HepG2 (cell line): ENCODE results near the gene EEFSEC. TPM values are rescaled to one million over a fixed set of nuclear protein-coding genes. Genes with fewer than 3 reads are reported as not detected.
A peak's percentile ranks its signal among the peaks of the same experiment; 100 is the strongest.

Experiments used
- ATAC-seq: fragments of 200-7000 bp; cut with Tn5 transposase; 3 replicates; pipeline ENCODE4 v1.9.1; 2020; ENCODE audit warnings: mild to moderate bottlenecking, moderate library complexity
- BruUV-seq: library from RNA; stranded (reverse); fragments of 400-500 nt; replicated peaks from 2 replicates; lab custom pipeline; 2021; lab: Mats Ljungman, UMichigan
- CTCF ChIA-PET: fragments of 300-600 bp; formaldehyde crosslinking; extraction: SDS; loops from one replicate; lab custom pipeline; 2021; ENCODE audit warnings: low total read pairs, inconsistent platforms, low intra/inter-chr PET ratio; lab: Yijun Ruan, JAX
- POLR2A ChIA-PET: fragments of 350-600 bp; sonication (Branson Sonifier 250); formaldehyde crosslinking; loops from one replicate; lab custom pipeline; 2020; ENCODE audit warnings: antibody characterized with exemption, inconsistent platforms; lab: Yijun Ruan, JAX
- DNase-seq: peaks from one replicate; pipeline ENCODE4 v3.0.0-alpha.2; 2015; ENCODE audit warnings: low spot score
- FAIRE-seq: peaks from 3 replicates; lab custom pipeline; 2011; peaks lifted over from hg19 to GRCh38; lab: Jason Lieb, UNC
- H2AFZ ChIP-seq: one replicate; pipeline ENCODE4 v1.6.1; 2011; ENCODE audit warnings: low read length, inconsistent platforms
- H3K27ac ChIP-seq: fragments of 300-600 bp; 3 replicates; pipeline ENCODE4 v1.8.0; 2011; ENCODE audit warnings: mixed run types, mild to moderate bottlenecking, mixed read lengths, low read length, inconsistent platforms; ENCODE audit not compliant: insufficient read depth; ENCODE audit errors: extremely low read length
- H3K27me3 ChIP-seq, 2 experiments: fragments of 200-600 bp in 1 of 2; 2 replicates in 1 of 2; 3 replicates in 1 of 2; pipeline versions ENCODE4 v1.6.0 to v1.8.0; 2011; ENCODE audit warnings: low read length in 2 of 2, mild to moderate bottlenecking in 2 of 2, moderate library complexity in 2 of 2, inconsistent platforms in 1 of 2; ENCODE audit not compliant: insufficient read depth in 2 of 2, control insufficient read depth in 1 of 2
- H3K36me3 ChIP-seq, 2 experiments: fragments of 200-600 bp in 1 of 2; replicated peaks in 1 of 2; 2 replicates in 1 of 2; 3 replicates in 1 of 2; pipeline versions ENCODE4 v1.5.1 to v1.8.0; 2011; ENCODE audit warnings: low read length in 2 of 2, inconsistent platforms in 1 of 2; ENCODE audit not compliant: insufficient read depth in 2 of 2, control insufficient read depth in 1 of 2
- H3K4me1 ChIP-seq: 2 replicates; pipeline ENCODE4 v1.5.1; 2012; ENCODE audit warnings: low read length, inconsistent platforms; ENCODE audit not compliant: insufficient read depth
- H3K4me2 ChIP-seq: 2 replicates; pipeline ENCODE4 v1.6.0; 2011; ENCODE audit warnings: low read depth, low read length, inconsistent platforms
- H3K4me3 ChIP-seq, 3 experiments: fragments of 200-600 bp in 1 of 3; sonication (generic), shearing (Covaris generic) in 1 of 3; replicated peaks in 1 of 3; 2 replicates each; pipeline ENCODE4 v1.5.1; 2011 to 2016; ENCODE audit warnings: low read length in 3 of 3, inconsistent platforms in 2 of 3, low read depth in 2 of 3, mild to moderate bottlenecking in 2 of 3, control low read depth in 1 of 3, mixed read lengths in 1 of 3; ENCODE audit not compliant: insufficient read depth in 1 of 3
- H3K79me2 ChIP-seq: one replicate; pipeline ENCODE4 v1.6.1; 2011; ENCODE audit warnings: low read length, inconsistent platforms; ENCODE audit not compliant: insufficient read depth
- H3K9ac ChIP-seq: 2 replicates; pipeline ENCODE4 v1.6.0; 2011; ENCODE audit warnings: mild to moderate bottlenecking, low read depth, low read length, inconsistent platforms; ENCODE audit not compliant: insufficient read depth
- H3K9me3 ChIP-seq: 2 replicates; pipeline ENCODE4 v1.5.1; 2012; ENCODE audit warnings: mild to moderate bottlenecking, low read length
- H4K20me1 ChIP-seq: 2 replicates; pipeline ENCODE4 v1.6.0; 2011; ENCODE audit warnings: inconsistent platforms, mild to moderate bottlenecking, low read length, moderate library complexity; ENCODE audit not compliant: insufficient read depth
- CCDC6 ChIP-seq: sonication (generic); formaldehyde crosslinking; IDR thresholded peaks from 2 replicates; pipeline ENCODE4 v1.8.1; 2022; ENCODE audit warnings: mild to moderate bottlenecking, missing genetic modification reagents, moderate library complexity
- EED ChIP-seq: sonication (generic); formaldehyde crosslinking; IDR thresholded peaks from 2 replicates; pipeline ENCODE4 v1.5.0; 2020; ENCODE audit warnings: mild to moderate bottlenecking, missing genetic modification reagents
- EZH2 ChIP-seq: conservative IDR thresholded peaks from 2 replicates; pipeline ENCODE4 v1.6.1; 2012; ENCODE audit warnings: mild to moderate bottlenecking, low read depth, low read length, moderate library complexity
- GABPB1 ChIP-seq: IDR thresholded peaks from 2 replicates; pipeline ENCODE4 v1.6.1; 2016; ENCODE audit warnings: mild to moderate bottlenecking, missing genetic modification reagents, moderate library complexity, missing compliant biosample characterization
- HNRNPL ChIP-seq: fragments of 200-400 bp; formaldehyde crosslinking; IDR thresholded peaks from 2 replicates; pipeline ENCODE4 v1.6.1; 2017; ENCODE audit warnings: mild to moderate bottlenecking, low read depth, low read length
- IRX3 ChIP-seq: sonication (generic); formaldehyde crosslinking; IDR thresholded peaks from 2 replicates; pipeline ENCODE4 v1.8.1; 2023; ENCODE audit warnings: mild to moderate bottlenecking, low read depth, missing genetic modification reagents, borderline replicate concordance
- MYNN ChIP-seq: sonication (generic); formaldehyde crosslinking; IDR thresholded peaks from 2 replicates; pipeline ENCODE4 v1.4.0; 2020; ENCODE audit warnings: mild to moderate bottlenecking, low read depth, missing genetic modification reagents
- NR2F6 ChIP-seq, 2 experiments: IDR thresholded peaks; 2 replicates each; pipeline ENCODE4 v1.6.1; 2016; ENCODE audit warnings: antibody characterized with exemption in 1 of 2, mild to moderate bottlenecking in 1 of 2
- PHF21A ChIP-seq: sonication (generic); formaldehyde crosslinking; IDR thresholded peaks from 2 replicates; pipeline ENCODE4 v1.5.0; 2020; ENCODE audit warnings: mild to moderate bottlenecking, missing genetic modification reagents
- PLRG1 ChIP-seq: fragments of 450-650 bp; conservative IDR thresholded peaks from 2 replicates; pipeline ENCODE4 v1.6.1; 2016
- PPARG ChIP-seq: conservative IDR thresholded peaks from 2 replicates; pipeline ENCODE4 v1.6.1; 2016; ENCODE audit warnings: missing biosample characterization, missing genetic modification reagents
- ZFP90 ChIP-seq: sonication (generic); formaldehyde crosslinking; IDR thresholded peaks from 2 replicates; pipeline ENCODE4 v1.8.0; 2022; ENCODE audit warnings: missing genetic modification reagents, mild to moderate bottlenecking, inconsistent platforms, borderline replicate concordance
- ZNF224 ChIP-seq: sonication (generic); formaldehyde crosslinking; IDR thresholded peaks from 2 replicates; pipeline ENCODE4 v1.5.0; 2020; ENCODE audit warnings: mild to moderate bottlenecking, missing genetic modification reagents
- ZNF326 ChIP-seq: sonication (generic); formaldehyde crosslinking; IDR thresholded peaks from 2 replicates; pipeline ENCODE4 v1.4.0; 2020; ENCODE audit warnings: missing genetic modification reagents, borderline replicate concordance
- ZNF691 ChIP-seq: sonication (generic); formaldehyde crosslinking; IDR thresholded peaks from 2 replicates; pipeline ENCODE4 v1.4.0; 2020; ENCODE audit warnings: missing genetic modification reagents, low read depth, mild to moderate bottlenecking, borderline replicate concordance
- ZNF777 ChIP-seq: sonication (generic); formaldehyde crosslinking; IDR thresholded peaks from 2 replicates; pipeline ENCODE4 v1.4.0; 2020; ENCODE audit warnings: missing genetic modification reagents
- WGBS: methylation state at CpG from one replicate; pipeline ENCODE4 v1.1.6; 2017; ENCODE audit warnings: low lambda C conversion rate; 5-methylcytosine and 5-hydroxymethylcytosine counted together
- in situ Hi-C: cut with HindIII; loops from 2 replicates; pipeline ENCODE4 v1.10.0; 2017; ENCODE audit warnings: low pct_unique_long_range_greater_than_20kb; ENCODE audit not compliant: extremely low pct_ligation_motif_present
- intact Hi-C: fragments of 100-400 bp; cut with micrococcal nuclease; formaldehyde crosslinking; loops from one replicate; pipeline ENCODE4 v1.10.0; 2022; ENCODE audit not compliant: unreplicated experiment
- polyA plus RNA-seq, 8 experiments: library from polyadenylated mRNA; depleted of rRNA in 3 of 8; stranded (reverse) in 7 of 8; unstranded in 1 of 8; fragments of >200 nt; fragmentation: Illumina TruSeq in 4 of 8; extraction: Trizol in 4 of 8; gene quantifications; 2 replicates each; pipeline versions ENCODE4 v1.2.1 to v1.2.3, GENCODE V29; 2011 to 2016; ENCODE audit warnings: low read depth in 4 of 8, missing spikeins in 1 of 8, mixed read lengths in 1 of 8; ENCODE audit not compliant: insufficient read depth in 1 of 8
- total RNA-seq, 5 experiments: library from RNA; depleted of rRNA; stranded (reverse); fragments of >200 nt; fragmentation: Illumina TruSeq; extraction: Trizol; gene quantifications; 2 replicates each; pipeline ENCODE4 v1.2.3, GENCODE V29; 2016; ENCODE audit warnings: low read depth in 1 of 5

EEFSEC gene
- total and polyA plus RNA-seq, 2 of the 13 experiments (the other 11 are each of a cell fraction or from before 2014, with no cell fraction given) = 6.4 to 24.2 TPM

DNA sequence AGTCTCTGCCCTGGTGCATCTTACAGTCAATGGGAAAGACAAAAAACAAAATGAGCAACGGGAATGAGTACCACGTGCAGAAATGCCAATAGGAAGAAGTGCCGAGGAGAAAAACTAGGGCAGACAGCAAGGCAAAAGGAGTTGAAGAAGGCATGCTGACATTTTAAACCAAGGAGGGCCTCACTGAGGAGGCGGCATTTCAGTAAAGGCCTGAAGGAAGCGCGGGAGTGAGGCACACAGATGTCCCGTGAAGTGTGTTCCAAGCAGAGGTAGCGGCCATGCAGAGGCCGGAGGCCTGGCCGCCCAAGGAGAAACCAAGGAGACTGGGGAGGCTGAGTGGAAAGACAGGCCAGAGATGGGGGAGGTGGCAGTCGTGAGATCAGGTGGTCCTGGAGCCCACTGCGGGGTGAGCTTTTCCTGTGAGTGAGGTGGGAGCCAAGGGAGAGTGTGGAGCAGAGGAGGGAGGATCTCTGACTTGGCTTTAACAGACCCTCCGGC lies 278.6 kb downstream of the EEFSEC start:
- WGBS = 49% methylated on average over 12 of the region's 13 CpGs
- in situ Hi-C loops = no loop called here
- peak overlapping the region; percentile 80 for H3K4me2 ChIP-seq
- no peaks in the 10 kb centered on the region for H3K36me3 ChIP-seq
- TF ChIP-seq EED (CRISPR knock-in tag) (0 out of 2 replicates have a peak, but pooled peaks have one; percentile 41), EZH2 (0 out of 2 replicates have a peak, but pooled peaks have one; percentile 14), PLRG1 (no peak)
- no peak overlapping the region for H2AFZ ChIP-seq
- no TSS peak for BruUV-seq
- peaks cover 12% of the 10 kb centered on the region; the same call in 1 of the 2 replicates for H3K4me1 ChIP-seq
- no peak overlapping the region for H3K27ac ChIP-seq
- intact Hi-C loops = no loop called here
- no peaks in the 10 kb centered on the region for H3K9me3 ChIP-seq
- peak overlapping the region in 2 of 3 experiments; percentile 39 to 64; a peak in 2 of 6 replicates for H3K4me3 ChIP-seq
- ATAC-seq (no peak), DNase-seq (no peak), FAIRE-seq (no peak)
- ChIA-PET CTCF (no interaction called here), POLR2A (no interaction called here)
- H4K20me1 ChIP-seq = no peaks in the 10 kb centered on the region
- H3K9ac ChIP-seq = no peak overlapping the region
- H3K79me2 ChIP-seq = no peaks in the 10 kb centered on the region
- H3K27me3 ChIP-seq = peaks cover 18 to 76% of the 10 kb centered on the region in 2 experiments

DNA sequence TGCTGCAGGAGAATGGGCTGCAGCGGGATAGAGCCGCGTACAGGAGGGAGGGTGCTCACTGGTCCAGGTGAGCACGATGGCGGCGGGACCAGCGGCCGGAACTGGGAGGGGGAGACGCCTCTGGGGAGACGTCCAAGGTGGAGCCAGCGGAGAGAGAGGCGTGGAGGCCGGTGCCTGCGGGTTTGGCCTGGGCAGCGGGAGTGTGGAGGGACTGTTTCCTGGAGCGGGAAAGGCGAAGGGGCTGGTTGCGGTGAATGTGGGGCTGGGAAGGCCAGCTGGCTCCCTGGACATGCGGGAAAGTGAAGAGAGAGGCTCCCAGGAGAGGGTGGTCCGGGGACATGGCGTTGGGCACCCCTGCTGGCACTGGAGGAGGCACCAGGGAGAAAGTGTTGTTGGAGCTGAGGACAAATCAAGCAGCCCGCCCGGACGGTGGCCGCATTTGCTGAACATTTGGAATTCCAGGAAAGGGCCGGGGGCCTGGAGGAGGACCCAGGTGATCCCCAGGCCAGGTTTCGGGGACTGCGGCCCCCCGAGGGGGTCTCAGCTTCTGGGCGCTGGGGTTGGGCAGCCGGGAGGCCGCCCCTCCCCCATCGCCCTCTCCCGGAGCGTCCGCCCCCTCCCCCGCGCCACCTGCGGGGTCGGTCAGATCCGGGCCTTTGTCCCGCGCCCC lies 279.2 kb downstream of the EEFSEC start:
- no peaks in the 10 kb centered on the region for H3K9me3 ChIP-seq
- intact Hi-C loops (no loop called here), in situ Hi-C loops (no loop called here)
- H3K4me3 ChIP-seq = peak overlapping the region; percentile 39 to 64 (median 43); a peak in 5 of 6 replicates
- H3K4me1 ChIP-seq = 0 out of 2 replicates have a peak, but pooled peaks cover 7% of the 10 kb centered on the region
- WGBS = 5% methylated on average over 17 of the region's 43 CpGs
- H3K9ac ChIP-seq = no peak overlapping the region
- H3K27ac ChIP-seq = no peak overlapping the region
- no peak for DNase-seq
- peak overlapping the region; percentile 80 for H3K4me2 ChIP-seq
- peak; percentile 16 for ATAC-seq
- H4K20me1 ChIP-seq = no peaks in the 10 kb centered on the region
- no peaks in the 10 kb centered on the region for H3K79me2 ChIP-seq
- no peaks in the 10 kb centered on the region for H3K36me3 ChIP-seq
- FAIRE-seq = no peak
- ChIA-PET POLR2A (no interaction called here), CTCF (no interaction called here)
- no peak overlapping the region for H2AFZ ChIP-seq
- TF ChIP-seq PHF21A (CRISPR knock-in tag) = 0 out of 2 replicates have a peak, but pooled peaks have one; percentile 23
- TF ChIP-seq MYNN (CRISPR knock-in tag) = no peak
- TF ChIP-seq CCDC6 = no peak
- TF ChIP-seq ZFP90 (CRISPR knock-in tag) = no peak
- TF ChIP-seq NR2F6 (IDR thresholded peaks at IDR 0.05) = no peak
- TF ChIP-seq NR2F6 (CRISPR knock-in tag; IDR thresholded peaks at IDR 0.05) = no peak
- no peak for TF ChIP-seq ZNF326
- no peak for TF ChIP-seq PPARG (CRISPR knock-in tag)
- no peak for TF ChIP-seq ZNF224 (CRISPR knock-in tag)
- TF ChIP-seq ZNF691 (CRISPR knock-in tag) = no peak
- 0 out of 2 replicates have a peak, but pooled peaks have one; percentile 61 for TF ChIP-seq HNRNPL
- TF ChIP-seq ZNF777 (CRISPR knock-in tag) = 0 out of 2 replicates have a peak, but pooled peaks have one; percentile 29
- TF ChIP-seq GABPB1 = peak; percentile 40; the same call in 1 of the 2 replicates
- TF ChIP-seq IRX3 (CRISPR knock-in tag) = no peak
- TF ChIP-seq, all 625 proteins: peak for 4
- H3K27me3 ChIP-seq = peaks cover 18 to 72% of the 10 kb centered on the region in 2 experiments
- BruUV-seq = no TSS peak
